ENCODE measurements around the gene ARHGAP42.

ARHGAP42 gene

DNA sequence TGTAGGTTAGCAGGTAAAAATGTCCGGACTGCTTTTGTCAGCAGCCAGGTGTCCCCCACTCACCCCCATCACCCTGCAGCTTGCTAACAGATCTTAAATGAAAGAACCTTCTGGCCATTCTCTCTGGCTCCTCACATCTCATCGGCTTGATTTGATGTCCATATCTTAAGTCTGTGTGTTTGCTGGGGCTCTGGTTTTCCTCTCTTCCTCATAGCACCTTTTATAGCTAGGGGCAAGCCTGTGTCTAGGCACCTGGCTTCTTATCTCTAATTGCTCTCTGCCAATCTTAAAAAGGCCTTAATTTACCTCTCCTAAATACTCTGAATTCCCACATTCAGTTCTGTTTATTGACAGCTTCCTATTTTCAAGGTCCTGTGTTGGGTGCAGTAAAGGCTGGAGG, 72.0 kb downstream of the ARHGAP42 start:
- DNase-seq (ENCODE audit: low read depth in 2 of 2), result no peak

DNA sequence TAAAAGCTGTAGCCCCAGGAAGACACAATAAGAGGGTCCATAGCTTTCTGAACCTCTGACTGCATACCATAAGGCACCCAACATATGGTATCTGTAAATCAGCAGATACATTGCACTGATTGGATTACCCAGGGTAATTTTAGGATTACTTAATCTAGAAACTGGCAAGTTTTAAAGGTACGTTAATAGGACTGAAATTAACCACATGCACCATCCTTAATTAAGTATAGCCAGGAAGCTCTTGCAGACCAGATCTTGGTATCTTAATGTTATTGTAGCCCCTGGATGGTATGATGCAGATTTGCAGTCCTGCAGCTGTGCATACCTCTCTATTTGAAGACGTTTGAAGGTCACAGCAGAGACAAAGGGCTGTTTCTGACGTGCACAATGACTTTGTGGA, 72.8 kb downstream of the ARHGAP42 start:
- no peak for DNase-seq (ENCODE audit: low read depth in 2 of 2)

DNA sequence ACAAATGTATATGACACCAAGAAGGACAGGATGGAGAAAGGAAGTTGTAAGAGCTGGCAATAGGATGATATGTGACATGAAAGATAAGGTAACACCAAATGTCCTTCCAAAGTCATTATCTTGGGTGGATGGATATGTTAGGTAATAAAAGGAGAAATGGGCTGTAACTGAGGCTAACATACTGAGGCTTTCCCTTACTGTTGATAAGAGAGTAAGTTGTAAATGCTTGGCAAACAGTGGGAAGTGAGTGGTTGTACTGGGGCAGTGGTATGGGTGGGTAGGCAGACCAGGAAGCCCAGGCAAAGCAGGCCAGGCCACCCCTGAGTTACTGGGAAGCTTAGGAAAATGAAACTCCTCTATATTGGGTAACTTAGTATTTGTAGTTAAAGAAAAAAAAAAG, 73.7 kb downstream of the ARHGAP42 start:
- DNase-seq (ENCODE audit: low read depth in 2 of 2), result no peak

DNA sequence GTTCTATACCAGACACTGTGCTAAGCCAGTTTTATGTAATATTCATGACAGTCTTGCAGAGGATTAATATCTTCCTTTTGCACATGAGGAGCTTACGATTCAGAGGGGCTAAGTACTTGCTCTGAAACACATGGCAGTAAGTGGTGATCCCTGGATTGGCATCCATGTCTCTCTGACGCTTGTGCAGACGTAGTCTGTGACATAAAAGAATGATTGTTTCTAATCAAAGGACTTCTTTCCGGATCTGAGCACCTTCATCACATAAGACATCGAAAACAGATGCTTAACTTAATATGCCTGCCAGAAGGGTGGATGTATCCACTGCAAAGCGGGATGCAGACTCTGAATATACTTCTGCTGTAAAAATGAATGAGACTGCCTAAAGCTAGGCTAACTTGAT, 74.8 kb downstream of the ARHGAP42 start:
- DNase-seq (ENCODE audit: low read depth in 2 of 2), result no peak

DNA sequence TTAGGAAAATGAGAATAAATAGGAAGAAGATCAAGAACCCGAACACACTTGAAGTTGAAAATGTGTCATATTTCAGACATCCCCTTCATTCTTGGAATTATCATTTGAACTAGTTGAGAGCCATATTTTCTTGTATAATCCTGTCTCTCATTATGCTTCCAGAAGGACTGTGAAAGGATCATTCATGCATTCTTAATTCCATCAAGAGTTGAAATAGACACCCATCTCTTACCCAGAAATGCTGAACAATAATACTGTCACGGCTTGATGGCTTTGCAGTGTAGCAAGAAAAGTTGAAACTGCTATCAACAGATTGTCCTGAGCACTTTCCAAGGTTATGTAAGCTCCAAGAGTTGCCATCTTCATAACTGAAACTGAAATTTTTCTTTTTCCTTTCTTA, 79.7 kb downstream of the ARHGAP42 start:
- DNase-seq (ENCODE audit: low read depth in 2 of 2), result no peak

DNA sequence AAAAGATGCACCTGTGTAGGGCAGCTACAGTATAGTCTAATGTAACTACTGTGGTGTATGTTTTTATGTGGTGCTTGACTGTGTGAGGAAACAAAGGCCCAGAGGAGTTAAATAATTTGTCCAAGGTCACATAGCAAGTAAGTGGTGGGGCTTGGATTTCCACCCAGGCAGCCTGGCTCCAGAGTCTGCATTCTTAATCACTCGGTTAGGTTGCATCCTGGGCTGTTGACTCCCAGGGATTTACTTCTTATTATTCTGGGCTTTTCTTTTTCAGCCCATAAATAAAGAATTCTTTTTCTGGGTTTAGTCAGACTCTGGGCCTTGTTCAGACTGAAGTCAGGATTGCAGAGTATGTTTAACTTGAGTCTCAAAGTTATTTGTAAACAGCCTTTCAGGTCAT, 82.1 kb downstream of the ARHGAP42 start:
- no peak for DNase-seq (ENCODE audit: low read depth in 2 of 2)

DNA sequence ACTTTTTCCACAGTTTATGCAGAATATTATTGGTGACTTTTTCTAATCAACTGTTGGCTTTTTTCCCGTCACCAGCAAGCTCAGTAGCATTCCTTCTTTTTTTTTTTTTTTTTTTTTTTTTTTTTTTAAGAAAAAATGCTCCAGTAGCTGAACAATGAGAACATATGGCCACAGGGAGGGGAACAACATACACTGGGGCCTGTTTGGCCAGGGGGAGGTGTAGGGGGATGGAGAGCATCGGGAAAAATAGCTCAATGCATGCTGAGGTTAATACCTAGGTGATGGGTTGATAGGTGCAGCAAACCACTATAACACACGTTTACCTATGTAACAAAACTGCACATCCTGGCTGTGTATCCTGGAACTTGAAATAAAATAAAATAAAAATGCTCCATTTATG, 82.5 kb downstream of the ARHGAP42 start:
- no peak for DNase-seq (ENCODE audit: low read depth in 2 of 2)

DNA sequence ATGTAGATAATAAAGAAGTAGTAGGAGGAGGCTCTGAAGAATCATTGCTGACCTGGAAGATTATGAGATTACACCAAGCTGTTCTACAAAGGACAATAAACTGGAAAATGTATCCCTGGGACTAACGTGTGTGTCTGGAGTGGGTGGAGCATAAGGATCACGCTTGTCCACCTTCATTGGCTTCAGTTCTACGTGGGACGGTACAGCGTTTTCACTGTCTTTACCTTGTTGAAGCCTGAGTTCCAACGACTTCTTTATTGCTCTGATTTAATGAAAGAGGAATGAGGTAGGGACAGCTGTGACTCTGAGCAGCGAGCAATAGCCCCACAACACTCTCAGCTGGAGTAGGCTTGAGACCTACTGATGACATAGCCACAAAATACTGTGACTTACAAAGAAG, 87.0 kb downstream of the ARHGAP42 start:
- DNase-seq (ENCODE audit: low read depth in 2 of 2), result no peak

DNA sequence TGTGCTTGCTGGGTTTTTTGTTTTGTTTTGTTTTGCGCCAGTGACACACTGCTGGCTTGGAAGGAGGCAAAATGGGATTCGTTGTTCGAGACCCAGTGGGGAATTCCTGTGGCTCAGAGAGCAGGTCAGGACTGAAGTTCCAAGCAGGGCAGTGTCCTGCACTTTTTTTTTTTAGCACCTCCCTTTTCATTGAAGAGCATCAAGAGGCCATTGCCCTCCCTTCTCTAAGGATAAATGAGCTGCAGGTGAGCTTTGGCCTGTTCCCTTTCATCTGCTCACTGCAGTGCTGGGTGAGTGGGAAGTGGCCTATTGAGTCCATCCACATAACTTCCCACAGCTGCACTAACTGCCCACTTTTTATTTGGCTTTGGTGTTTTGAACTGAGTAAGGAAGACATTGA, 87.8 kb downstream of the ARHGAP42 start:
- DNase-seq (ENCODE audit: low read depth in 2 of 2), result no peak

DNA sequence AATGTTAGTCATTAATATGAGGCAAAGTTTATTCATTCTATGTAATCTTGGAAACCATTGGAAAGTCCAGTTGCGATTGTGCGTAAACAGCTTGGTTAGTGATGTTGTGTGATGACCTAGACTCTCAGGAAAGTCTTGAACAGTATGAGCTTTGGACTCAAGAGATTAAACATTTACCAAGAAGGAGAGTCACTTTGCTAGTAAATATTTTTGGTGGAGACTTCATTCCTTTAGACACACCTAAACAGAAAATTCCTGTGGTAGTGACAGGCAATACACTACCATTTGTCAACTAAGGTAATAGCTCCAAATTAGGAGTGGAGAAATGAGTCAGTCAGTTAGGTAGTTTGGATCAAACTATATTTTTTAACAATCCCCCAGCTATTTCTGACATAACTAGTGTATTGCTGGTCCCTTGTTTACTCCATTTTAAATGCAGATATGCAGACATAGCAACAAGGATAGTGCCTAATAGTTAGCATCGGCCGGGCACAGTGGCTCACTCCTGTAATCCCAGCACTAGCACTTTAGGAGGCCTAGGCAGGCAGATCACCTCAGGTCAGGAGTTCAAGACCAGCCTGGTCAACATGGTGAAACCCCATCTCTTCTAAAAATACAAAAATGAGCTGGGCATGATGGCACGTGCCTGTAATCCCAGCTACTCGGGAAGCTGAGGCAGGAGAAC, 89.3 kb downstream of the ARHGAP42 start:
- no peak for DNase-seq (ENCODE audit: low read depth in 2 of 2)

DNA sequence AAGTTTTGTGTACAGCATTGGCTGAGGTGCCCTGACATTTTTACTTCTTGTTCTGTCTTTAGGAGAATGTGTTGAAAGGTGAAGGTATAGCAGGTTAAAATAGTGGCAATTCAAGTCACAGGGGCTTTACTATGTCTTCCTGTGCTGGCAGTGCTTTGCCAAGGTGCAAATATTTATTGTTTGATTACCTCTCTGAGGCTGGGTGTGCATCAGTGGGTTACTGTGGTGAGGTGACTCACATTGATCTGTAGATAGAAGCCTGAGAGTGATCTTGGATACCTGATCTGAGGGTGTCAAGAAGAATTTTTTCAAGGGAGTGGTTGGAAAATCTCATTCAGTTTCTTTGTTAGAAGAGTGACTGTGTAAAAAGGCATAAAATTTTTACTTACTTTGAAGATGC, 90.0 kb downstream of the ARHGAP42 start:
- no peak for DNase-seq (ENCODE audit: low read depth in 2 of 2)

DNA sequence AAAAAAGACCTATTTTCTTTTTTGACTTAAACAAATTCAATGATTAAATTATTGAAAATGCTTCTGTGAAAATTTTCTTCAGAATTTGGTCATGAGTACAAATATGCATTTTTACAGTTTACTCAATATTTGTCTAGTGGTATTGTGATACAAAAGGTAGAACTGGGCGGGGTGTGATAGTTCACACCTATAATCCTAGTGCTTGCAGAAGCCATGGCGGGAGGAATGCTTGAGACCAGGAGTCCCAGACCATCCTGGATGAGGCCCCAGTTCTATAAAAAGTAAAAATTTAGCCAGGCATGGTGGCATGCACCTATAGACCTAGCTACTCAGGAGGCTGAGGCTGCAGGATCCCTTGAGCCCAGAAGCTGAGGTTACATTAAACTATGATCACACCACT, 90.6 kb downstream of the ARHGAP42 start:
- no peak for DNase-seq (ENCODE audit: low read depth in 2 of 2)

DNA sequence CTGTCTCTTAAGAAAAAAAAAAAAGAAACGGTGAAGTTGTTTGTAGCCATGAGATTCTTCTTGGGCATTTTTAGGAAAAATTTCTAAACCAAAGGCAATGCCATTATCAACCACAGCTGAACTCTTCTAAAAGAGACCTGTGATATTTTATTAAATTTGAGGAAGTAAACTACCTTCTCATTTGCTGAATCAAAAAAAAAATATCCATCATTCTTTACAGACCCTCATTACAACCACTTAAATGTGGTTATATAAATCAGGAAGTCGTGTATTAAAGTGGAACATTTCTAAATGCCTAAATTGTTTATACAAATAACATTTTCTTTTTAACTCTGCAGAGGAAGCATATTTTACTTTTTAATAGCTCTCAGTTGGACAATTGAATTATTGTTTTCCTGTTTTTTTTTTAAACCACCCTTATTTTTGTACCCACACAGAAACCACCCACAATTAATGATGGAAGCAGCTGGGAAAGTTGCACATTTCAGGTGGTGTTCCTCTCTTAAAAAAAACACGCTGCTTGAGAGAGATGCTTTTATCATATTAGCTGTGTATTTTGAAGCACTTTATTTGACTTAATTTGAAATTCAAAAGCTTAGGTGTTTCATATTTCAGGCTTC, 91.2 kb downstream of the ARHGAP42 start:
- no peak for DNase-seq (ENCODE audit: low read depth in 2 of 2)

DNA sequence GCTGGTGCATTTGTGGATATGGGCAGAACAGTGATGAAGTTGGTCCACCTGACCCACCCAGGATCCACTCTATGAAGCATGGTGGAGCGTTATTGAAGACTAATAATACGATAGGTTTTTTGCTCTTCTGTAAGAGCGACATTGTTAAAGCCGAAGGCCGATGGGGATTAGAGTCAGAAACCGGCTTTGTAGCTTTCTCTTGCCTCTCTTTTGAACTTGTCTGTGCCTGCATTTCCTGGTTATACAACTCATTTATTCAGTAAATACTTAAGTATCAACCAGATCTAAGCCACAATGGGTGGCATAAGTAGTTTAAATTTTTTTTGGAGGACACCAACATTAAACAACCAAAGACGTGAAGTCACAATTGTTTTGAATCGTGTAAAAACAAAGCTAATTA, 93.4 kb downstream of the ARHGAP42 start:
- no peak for DNase-seq (ENCODE audit: low read depth in 2 of 2)

DNA sequence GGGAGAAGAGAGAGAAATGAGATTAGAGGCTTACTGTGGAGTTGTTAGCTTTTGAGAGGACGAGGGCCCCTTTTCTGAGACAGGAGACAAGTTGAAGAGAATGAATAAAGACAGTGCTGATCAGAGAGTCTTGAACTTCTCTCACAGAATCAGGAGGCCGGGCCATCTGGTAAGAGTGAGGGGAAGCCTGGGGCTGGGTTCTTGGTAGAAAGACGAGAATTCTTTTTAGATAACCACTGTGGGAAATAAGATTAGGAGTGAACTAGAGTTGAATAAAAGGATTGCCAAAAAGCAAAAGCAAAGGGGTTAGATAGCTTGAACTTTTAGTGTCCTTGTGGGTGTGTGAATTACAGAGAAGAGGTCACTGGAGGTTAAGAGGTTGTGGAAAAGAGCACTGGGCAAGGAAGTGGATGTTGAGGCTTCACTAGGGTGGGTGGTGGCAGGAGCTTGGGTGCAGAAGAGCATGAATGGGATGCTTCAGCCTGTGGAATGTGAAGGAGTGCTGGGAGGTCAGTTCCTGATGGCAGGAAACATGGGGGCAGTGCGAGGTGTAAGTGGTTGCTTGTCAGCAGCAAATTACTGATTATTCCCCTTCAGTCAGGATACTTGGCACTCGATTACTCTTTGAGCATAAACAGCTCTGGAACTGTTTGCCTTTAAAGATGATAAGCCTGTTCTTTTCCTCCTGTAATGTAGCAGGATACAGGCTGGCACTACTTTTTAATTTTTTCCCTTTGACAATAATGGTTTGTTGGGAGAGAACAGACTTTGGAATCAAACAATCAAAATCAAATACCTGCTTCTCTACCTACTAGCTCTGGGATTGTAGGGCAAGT, 98.3 kb downstream of the ARHGAP42 start:
- DNase-seq (ENCODE audit: low read depth in 2 of 2), result no peak

DNA sequence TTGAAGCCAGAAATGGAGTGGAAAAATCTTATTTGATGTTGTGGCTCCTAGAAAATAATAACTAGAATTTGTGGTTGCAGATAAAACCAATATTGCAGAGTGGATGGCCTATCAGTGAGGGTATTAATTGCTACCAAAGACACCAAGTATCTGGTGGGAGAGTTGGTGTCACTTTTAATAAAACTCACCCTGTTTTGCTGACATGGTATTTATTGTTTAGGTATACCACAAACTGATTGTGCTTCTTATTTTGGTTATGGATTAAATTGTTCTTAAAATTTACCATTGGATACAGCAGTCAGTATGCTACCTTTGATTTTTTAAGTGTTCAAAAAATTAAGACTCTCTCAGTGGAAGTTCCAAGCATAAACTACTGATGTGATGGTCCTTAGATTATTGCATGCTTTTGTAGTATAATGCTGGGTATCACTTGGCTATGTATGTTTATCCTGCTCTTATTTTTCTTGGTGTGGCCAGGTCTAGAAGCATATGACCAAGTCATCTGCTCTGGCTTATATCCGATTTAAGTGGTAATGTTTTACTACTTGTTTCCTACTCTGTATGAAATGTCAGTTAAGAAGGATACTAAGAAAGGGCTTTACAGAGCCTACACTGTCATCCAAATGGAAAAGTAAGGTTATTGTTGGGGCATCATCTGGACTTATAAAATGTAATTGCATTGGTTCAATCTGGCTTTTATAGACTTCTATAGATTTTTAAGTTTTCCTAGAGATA, 101.6 kb downstream of the ARHGAP42 start:
- no peak for DNase-seq (ENCODE audit: low read depth in 2 of 2)

DNA sequence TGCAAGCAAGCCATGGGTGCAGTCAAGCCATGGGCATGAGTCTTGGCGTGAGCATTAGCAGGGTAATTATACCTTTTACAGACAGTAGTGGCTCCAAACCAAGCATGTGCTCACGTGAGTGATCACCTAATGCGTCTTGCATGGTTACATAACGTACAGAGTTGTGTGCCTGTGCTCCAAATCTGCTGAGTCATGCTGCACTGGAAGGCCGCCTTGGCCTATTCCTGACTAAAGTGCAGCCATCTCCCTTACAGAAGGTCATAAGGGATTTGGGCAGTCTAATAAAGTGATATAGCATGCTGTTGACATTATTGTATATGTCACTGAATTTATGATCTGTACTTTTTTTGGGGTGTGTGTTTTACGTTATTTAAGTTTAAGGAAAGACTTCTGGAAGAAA, 102.4 kb downstream of the ARHGAP42 start:
- no peak for DNase-seq (ENCODE audit: low read depth in 2 of 2)

DNA sequence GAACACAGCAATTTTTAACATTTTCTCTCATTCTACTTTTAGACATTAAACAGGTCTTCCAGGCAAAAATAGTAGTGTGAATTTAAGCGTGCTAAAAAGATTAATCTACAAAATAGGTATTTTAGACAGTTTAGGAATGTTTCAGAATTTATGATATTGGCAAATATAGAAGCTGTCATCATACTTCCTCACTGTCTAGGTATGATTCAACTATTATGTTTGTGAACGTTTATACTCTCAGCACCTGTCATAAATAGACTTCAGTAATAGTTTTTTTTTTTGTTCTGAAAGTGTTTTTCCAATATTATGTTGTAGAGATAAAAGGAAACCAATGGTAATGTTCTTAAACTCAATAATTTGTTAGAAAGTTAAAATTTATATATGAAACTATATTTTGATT, 103.0 kb downstream of the ARHGAP42 start:
- no peak for DNase-seq (ENCODE audit: low read depth in 2 of 2)

DNA sequence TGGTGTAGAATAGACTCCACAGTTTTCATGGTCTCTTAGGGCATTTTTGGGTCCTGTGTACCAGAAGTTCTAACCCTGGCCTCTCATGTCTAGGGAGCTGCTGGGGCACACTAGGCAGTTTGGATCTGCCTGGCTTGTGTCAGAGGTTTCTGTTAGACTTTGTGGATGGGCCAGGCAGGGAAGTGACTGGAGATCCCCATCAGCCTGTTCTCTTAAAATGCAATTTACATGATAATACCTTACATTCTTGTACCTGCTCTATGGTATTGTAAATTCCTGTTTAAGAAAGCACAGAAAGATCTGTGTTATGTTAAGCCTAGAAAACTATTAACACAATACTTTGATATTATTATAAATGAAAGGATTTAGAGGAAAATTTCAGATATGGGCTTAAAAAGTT, 104.0 kb downstream of the ARHGAP42 start:
- no peak for DNase-seq (ENCODE audit: low read depth in 2 of 2)

DNA sequence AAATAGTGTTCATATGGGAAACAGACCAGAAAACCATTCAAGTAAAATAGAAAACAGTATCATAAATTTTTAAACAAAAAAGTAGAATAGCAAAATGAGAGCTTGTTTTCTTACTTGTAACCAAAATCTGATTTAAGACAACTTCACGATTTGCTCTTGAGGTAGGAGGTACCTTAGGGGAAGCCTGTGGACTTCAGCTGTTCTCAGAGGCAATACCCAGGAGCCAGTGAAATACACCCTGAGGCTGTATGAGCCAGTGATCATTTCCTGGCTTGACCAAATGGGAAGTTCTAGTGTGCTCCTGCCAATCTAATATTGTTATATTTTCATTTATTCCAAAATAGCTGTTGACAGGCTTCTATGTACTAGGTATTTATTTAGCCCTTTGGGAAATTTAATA, 104.8 kb downstream of the ARHGAP42 start:
- no peak for DNase-seq (ENCODE audit: low read depth in 2 of 2)

DNA sequence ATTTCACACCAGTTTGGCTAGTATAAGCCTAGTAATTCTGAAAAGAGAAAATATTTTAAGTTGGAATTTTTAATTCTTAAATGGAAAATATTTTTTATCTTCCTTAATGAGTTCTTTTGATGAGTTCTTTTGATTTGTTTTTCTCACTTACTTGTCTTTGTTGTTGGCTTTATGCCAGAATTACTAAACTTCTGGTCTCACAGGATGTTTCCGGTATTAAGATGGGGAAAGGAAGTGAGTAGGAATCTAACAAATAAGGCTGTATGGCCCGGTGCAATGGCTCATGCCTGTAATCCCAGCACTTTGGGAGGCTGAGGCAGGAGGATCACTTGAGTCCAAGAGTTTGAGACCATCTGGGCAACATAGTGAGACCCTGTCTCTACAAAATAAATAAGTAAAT, 106.4 kb downstream of the ARHGAP42 start:
- DNase-seq (ENCODE audit: low read depth in 2 of 2), result no peak

DNA sequence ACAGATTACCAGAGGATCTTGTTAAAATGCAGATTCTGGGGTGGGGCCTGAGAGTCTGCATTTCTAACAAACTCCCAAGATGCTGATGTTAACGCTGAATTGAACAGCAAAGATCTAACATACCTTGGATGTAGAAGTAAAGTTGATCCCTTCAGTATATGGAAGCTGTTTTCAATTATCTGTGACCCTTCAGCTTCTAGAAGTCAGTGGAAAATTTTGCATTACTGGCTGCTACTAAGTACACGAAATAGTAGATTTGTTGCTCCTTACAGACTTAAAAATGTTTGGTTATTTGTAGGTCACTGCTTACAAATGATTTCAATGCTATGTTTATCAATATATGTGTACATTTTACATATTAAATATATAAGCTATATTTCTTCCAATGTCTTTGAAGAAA, 107.4 kb downstream of the ARHGAP42 start:
- DNase-seq (ENCODE audit: low read depth in 2 of 2), result no peak

Data from stimulated activated CD4-positive, alpha-beta T cell treated with anti-CD3 and anti-CD28 coated beads, Interleukin-1b, Interleukin-23, amount 100 ng/mL, for 4 hours (primary cell).